Ovary (tissue), 3 donors: ENCODE results near the gene GRM8.

ENCODE experiments used
- CTCF ChIP-seq, 3 donors: fragments of 450-650 bp in 2 of 3; fragments of 200-600 bp in 1 of 3; IDR thresholded peaks; one replicate each; pipeline versions ENCODE4 v1.5.1 to v1.8.0; 2016 to 2022; ENCODE audit warnings: antibody characterized with exemption in 3 of 3, mild to moderate bottlenecking in 1 of 3
- EP300 ChIP-seq: sonication (generic); formaldehyde crosslinking; IDR thresholded peaks from one replicate; pipeline ENCODE4 v1.6.1; 2017; ENCODE audit warnings: antibody characterized with exemption
- donor health status: DM: no; HTN: no; CAD: no.

DNA sequence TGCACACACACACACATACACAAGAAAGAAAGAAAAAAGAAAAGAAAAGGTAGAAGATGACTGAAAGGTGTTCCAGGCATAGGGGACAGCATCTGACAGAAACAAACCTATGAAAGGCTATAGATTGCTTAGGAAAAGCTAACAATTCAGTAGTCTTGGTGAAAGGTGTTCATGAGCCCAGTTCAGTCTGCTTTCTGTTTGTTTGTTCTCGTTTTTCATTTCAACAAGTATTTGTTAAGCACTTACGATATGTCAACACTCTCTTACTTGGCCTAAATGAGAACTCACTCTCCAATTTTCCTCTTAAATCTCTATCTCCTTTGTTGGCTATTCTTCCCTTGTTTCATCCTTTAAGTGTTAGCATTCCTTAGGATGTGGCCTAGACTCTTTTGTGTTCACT is 133.2 kb downstream of the GRM8 start:
- TF ChIP-seq EP300: no peak
- TF ChIP-seq CTCF (IDR thresholded peaks at IDR 0.05): no peak
